Cerebellar cortex (tissue), 1 donor: ENCODE data around the gene GRM5.

Experiments used
- DNase-seq: peaks from one replicate; pipeline ENCODE4 v3.0.0-alpha.2; 2015; ENCODE audit warnings: low spot score

The GRM5 gene

GRCh38 chr11:88618327-88619070 is 447.3 kb downstream of the GRM5 start:
- no peak for DNase-seq

- DNase-seq: no peak
Measured at GRCh38 chr11:88617226-88617625, 448.6 kb downstream of the GRM5 start.

DNA sequence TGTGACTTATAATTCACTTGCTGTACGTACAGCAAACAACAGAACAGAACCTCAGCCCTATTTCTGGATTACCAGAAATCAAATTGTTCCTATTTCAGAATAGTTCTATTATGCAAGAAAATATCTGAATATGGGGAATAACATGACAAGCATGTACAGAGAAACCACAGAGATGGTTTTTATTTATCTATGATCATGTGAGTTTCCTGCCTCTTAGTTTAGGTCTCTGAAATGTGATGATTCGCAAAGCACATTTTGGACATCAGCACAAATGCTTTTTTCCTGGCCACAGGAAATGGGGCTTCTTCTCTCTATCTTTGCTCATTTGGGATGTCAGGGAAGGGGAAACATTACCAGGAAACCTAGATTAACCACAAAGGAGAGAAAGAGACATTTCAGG is 461.5 kb downstream of the GRM5 start:
- no peak for DNase-seq

DNA sequence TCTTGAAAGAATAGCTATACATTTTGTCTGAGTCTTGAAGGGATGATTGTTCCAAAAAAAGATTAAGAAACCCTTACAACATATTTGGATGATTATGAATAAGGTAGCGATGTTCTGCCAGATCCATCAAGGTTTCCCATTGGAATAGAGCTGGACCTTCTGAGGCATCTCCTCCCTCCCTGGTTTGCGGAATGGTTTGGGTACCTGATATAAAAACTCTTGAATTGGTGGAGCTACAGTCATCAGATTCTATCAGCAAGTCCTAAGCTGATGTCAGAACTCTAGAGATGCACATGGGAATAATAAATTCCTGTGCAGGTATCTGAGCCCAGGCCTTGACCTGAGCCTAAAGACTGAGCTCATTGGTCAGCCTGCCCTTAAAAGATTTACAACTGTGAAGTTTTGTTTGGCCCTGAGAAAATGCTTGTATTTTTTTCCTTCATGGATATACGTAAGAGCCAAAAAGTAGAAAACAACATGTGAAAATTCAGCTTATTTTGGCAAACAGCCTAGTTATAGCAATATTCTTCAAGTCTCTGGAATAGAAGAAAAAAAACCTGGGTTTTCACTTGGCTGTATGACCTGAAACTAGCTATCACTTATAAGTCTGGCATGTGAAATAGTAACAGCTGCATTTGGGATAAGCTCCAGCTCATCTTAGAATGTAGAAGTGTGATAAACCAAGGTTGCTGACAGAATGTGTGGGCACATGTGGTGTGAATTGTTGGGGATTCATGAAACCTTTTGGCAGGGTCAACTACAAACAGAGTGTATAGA is 462.5 kb downstream of the GRM5 start:
- DNase-seq: no peak

DNA sequence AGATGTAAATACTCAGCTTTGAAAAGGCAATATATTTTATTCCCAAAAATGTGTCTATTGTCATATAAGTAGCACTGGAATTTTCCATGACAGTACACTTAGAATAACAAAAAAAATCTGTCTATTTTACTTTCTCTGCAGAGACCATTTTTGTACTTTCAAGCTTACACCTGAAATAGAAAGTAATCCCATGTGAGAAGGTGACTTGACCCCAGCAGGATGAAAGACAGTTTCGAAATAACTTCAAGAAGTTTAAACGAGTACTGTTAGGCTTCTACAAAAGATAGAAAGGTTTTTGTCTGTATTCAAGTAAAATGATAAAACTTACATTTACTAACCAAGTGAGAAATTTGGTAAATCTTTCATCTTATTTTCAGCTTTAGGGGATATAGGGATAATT is 468.4 kb downstream of the GRM5 start:
- no peak for DNase-seq

- no peak for DNase-seq
Measured at GRCh38 chr11:88596786-88597185, 469.0 kb downstream of the GRM5 start.

DNA sequence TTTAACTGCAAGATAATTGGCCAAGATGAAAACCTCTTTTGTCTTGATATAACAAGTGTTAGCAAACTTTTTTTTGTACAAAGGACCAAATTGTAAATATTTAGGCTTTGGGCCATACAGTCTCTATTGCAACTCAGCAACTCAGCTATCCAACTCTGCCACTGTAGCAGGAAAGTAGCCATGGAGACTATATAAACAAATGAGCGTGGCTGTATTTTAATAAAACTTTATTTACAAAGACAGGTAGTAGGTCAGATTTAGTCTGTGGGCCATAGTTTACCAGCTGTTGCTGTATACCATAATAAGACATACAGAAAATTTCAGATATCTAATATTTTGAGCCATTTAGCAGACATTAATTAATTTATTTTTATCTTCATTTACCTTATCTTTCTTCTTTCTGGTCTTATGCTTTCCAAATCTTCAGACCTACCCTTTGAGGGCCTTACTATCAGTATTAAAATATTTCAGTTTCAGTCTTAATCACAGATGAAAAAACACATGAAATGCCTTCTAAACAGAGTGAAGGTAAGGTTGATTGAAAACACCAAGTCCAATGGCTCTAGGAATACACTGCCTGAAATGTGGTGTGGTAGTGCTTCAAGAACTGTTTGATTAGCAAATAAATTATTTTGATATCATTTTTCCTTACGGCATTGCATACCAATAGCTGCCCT is 471.4 kb downstream of the GRM5 start:
- no peak for DNase-seq

GRCh38 chr11:88590361-88590760 is 475.4 kb downstream of the GRM5 start:
- DNase-seq: no peak

GRCh38 chr11:88583251-88583650 is 482.5 kb downstream of the GRM5 start:
- no peak for DNase-seq

GRCh38 chr11:88579466-88579865 is 486.3 kb downstream of the GRM5 start:
- DNase-seq: no peak

GRCh38 chr11:88576741-88577140 is 489.0 kb downstream of the GRM5 start:
- no peak for DNase-seq

DNA sequence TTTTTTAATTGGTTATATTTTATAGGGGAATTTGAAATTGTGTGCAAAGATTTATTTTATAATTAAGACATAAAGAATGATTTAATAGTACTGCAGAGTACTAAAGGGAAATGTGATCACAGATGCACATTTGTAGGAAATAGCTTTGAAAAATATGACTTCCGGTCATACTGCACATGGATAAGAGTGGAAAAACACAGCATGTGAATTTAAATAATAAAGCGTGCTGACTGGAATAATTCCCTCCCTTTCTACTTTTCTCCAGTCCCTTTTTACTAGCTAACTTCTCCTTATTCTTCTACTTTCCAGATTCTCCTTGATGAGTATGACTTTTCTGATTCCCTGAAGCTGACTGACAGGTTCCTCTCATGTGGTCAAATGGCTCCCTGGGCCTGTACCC is 489.9 kb downstream of the GRM5 start:
- no peak for DNase-seq

DNA sequence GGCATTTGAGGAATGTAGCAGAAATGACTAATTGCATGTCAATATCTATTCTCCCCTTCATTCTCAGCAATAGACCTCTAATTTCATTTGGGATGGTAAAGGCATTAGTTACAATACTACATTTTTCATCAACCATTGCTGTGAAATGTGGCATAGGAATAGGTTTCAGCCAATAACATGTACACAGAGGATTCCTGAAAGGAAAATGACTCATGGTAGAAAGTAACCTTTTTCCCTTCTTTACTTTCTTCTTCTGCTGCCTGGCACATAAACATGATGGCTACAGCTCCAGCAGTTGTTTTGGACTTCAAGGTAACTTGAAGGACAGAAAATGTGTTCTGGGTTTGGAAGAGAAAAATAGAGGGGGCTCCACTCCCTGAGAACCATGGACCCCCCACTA is 496.4 kb downstream of the GRM5 start:
- DNase-seq: no peak

GRCh38 chr11:88555829-88556202 is 510.0 kb downstream of the GRM5 start:
- DNase-seq: no peak

GRCh38 chr11:88555018-88555828 is 510.6 kb downstream of the GRM5 start:
- no peak for DNase-seq

DNA sequence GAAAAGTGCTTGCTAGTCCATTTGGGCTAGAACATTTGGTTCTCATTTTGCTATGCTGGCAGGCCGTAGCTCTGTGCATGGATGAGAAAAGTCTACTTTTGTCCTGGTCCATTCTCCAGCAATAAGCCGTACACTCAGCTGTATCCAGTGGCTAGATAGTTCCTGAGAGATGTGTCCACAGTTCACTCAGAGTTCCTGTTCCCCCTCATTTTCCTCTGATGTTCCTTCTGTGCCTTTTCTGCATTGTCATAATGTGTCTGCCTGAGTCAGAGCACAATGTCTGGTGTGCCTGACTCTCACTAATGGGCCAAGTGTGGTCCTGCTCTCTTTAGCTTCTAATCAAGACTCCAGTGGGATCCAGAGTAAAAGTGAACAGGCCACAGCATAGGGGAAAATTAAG is 512.6 kb downstream of the GRM5 start:
- DNase-seq: no peak

DNA sequence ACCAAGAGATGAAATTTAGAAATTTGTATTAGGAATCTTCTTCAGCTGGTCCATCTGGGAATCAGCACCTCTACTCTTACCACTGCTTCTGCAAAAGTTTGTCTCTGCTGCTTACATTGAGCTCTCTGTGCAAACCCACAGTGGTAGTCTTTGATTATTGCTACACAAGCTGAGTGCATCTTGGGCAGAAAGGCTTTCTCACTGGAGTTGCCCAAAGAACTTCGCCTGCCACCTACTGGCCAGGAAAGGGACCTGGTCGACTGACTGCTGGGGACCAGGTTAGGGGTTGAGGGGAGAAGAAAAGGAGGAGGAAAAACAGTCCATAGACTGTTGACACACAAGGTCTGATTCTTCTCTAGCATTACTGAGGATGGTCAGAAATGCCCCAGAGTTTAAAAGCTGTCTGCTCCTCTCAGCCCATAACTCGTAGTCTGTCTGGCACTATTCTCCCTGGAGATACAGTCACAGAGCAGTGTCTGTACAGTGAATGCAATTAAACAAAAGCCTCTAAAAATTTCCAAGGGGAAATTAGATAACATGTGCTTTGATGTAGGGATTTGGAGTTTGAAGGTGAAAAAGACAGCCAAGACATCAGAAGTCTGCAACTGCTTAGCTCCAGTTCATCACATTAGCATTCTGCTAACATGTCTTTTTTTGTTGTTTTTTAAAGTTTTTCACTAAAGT is 513.3 kb downstream of the GRM5 start:
- DNase-seq: peak; percentile 16

DNA sequence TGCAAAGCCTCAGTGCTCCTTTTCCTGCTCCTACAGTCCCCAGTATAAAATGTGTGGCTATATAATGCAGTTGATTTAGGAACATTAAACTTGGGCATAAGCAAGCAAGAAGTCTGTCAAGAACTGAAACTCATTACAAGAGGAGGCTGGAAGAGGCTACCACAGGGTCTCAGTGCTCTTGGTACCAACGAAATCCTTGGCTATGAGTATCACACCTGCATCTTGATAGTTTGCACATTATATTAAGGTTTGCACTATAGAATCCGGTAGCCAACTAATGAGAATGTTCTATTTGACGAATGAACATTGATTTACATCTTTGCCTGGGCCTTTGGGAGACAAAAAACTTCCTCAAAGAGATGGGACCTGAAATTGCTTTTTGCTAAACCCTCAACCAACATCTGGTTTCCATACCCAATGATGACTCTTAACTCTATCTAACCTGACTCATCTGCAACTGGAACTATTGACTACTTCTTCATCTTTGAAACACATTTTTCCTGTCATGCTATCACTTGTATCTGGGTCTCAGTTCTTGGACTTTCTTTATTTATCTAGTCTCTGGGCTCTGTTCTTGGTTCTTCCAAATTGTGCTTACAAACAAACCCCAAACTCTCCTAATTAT is 521.0 kb downstream of the GRM5 start:
- DNase-seq: no peak

DNA sequence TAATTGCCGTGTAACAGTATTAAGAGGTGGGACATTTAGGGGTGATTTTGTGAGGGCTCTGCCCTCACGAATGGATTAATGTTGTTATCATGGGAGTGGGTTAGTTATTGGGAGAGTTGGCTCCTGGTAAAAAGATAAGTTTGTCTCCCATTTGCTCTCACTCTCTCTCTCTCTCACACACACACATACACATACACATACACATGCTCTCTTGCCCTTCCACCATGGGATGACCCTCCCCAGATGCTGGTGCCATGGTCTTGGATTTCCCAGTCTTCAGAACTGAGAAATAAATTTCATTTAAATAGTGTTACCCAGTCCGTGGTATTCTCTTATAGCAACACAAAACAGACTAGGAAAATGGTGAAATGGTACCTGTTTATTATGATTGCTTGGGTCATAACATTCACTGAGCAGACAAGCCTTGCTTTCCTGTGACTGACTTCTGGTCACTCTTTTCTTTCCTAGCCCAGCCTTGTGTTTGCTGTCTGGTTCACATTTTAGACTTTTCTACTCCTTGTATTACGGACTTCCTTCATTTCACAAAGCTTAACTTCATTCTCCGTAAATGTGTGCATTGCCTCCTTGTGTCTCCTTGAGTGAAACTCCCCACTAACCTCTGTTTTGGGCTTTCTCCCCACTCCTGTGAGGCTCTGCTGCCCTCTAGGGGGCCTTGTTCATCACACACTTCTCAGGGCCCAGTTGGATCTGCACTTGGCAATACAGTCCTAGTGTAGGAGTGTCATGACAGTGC is 521.7 kb downstream of the GRM5 start:
- DNase-seq: peak; percentile 62

- no peak for DNase-seq
Measured at GRCh38 chr11:88541006-88541405, 524.8 kb downstream of the GRM5 start.
